ENCODE data around the gene PLEKHN1.
A peak's percentile ranks its signal among the peaks of the same experiment; 100 is the strongest.

PLEKHN1 gene

GRCh38 chr1:966135-966703 is at the start of gene PLEKHN1:
Gene PLEKHN1 (plus strand): TSS chr1:966482. CDS start chr1:966532, 50 bp downstream.
- DNase-seq (ENCODE audit: low spot score), result peak; percentile 65

- no peak for DNase-seq (ENCODE audit: low spot score)
Measured at GRCh38 chr1:917076-917459, 49.2 kb upstream of the PLEKHN1 start.

- DNase-seq (ENCODE audit: low spot score), result no peak
Measured at GRCh38 chr1:917466-918091, 48.7 kb upstream of the PLEKHN1 start.

GRCh38 chr1:918353-918752 is 47.9 kb upstream of the PLEKHN1 start:
- no peak for DNase-seq (ENCODE audit: low spot score)

GRCh38 chr1:918843-919242 is 47.4 kb upstream of the PLEKHN1 start:
- no peak for DNase-seq (ENCODE audit: low spot score)

- DNase-seq (ENCODE audit: low spot score), result no peak
Measured at GRCh38 chr1:919271-919872, 46.9 kb upstream of the PLEKHN1 start.

GRCh38 chr1:920010-920409 is 46.3 kb upstream of the PLEKHN1 start:
- DNase-seq (ENCODE audit: low spot score), result no peak

GRCh38 chr1:920521-920920 is 45.8 kb upstream of the PLEKHN1 start:
- no peak for DNase-seq (ENCODE audit: low spot score)

- peak; percentile 62 for DNase-seq (ENCODE audit: low spot score)
Measured at GRCh38 chr1:921011-921837, 45.1 kb upstream of the PLEKHN1 start.

GRCh38 chr1:923131-923990 is 42.9 kb upstream of the PLEKHN1 start, which contains the start of gene SAMD11:
Gene SAMD11 (plus strand): TSS chr1:923923. CDS start chr1:924432, 509 bp downstream.
- peak; percentile 74 for DNase-seq (ENCODE audit: low spot score)

GRCh38 chr1:923991-924655 is 42.2 kb upstream of the PLEKHN1 start:
- DNase-seq (ENCODE audit: low spot score), result no peak

- DNase-seq (ENCODE audit: low spot score), result peak; percentile 52
Measured at GRCh38 chr1:924656-925560, 41.4 kb upstream of the PLEKHN1 start.

- no peak for DNase-seq (ENCODE audit: low spot score)
Measured at GRCh38 chr1:925561-926421, 40.5 kb upstream of the PLEKHN1 start.

- DNase-seq (ENCODE audit: low spot score), result no peak
Measured at GRCh38 chr1:927234-927633, 39.0 kb upstream of the PLEKHN1 start.

- no peak for DNase-seq (ENCODE audit: low spot score)
Measured at GRCh38 chr1:927748-928147, 38.5 kb upstream of the PLEKHN1 start.

GRCh38 chr1:928825-929661 is 37.2 kb upstream of the PLEKHN1 start:
- DNase-seq (ENCODE audit: low spot score), result no peak

GRCh38 chr1:929712-930632 is 36.3 kb upstream of the PLEKHN1 start:
- no peak for DNase-seq (ENCODE audit: low spot score)

Data from LoVo (cell line).